ENCODE data around the gene PCID2.

PCID2 gene

DNA sequence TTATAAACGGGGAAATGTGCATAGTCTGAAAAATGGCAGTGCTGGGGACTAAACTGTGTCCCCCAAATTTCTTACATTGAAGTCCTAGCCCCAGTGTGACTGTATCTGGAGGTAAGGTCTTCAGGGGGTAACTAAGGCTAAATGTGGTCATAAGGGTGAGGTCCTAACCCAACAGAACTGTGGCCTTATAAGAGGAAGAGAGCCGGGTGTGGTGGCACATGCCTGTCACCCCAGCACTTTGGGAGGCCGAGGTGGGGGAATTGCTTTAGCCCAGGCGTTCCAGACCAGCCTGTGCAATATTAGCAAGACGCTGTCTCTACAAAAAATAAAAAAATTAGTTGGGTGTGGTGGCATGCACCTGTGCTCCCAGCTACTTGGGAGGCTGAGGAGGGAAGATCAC, 32.2 kb downstream of the PCID2 start:
- DNase-seq (ENCODE audit: low spot score), result no peak
- in situ Hi-C loops (cut with MboI; ENCODE audit: low pct_unique_long_range_greater_than_20kb, low sequenced_read_pairs, unreplicated experiment), result no loop called here

GRCh38 chr13:113172419-113172926, 36.0 kb downstream of the PCID2 start:
- no peak for DNase-seq (ENCODE audit: low spot score)
- in situ Hi-C loops (cut with MboI; ENCODE audit: low pct_unique_long_range_greater_than_20kb, low sequenced_read_pairs, unreplicated experiment), result no loop called here
- TF ChIP-seq CTCF (IDR thresholded peaks at IDR 0.05; ENCODE audit: extremely low read depth, insufficient read depth, missing control alignments), result no peak

More for the DNA sequence above, 32.2 kb downstream of the PCID2 start:
- no peak for TF ChIP-seq CTCF (IDR thresholded peaks at IDR 0.05; ENCODE audit: extremely low read depth, insufficient read depth, missing control alignments)

GRCh38 chr13:113171250-113172125, 37.0 kb downstream of the PCID2 start:
- in situ Hi-C loops (cut with MboI; ENCODE audit: low pct_unique_long_range_greater_than_20kb, low sequenced_read_pairs, unreplicated experiment), result no loop called here
- DNase-seq (ENCODE audit: low spot score), result no peak

GRCh38 chr13:113170511-113170910, 38.0 kb downstream of the PCID2 start:
- in situ Hi-C loops (cut with MboI; ENCODE audit: low pct_unique_long_range_greater_than_20kb, low sequenced_read_pairs, unreplicated experiment), result no loop called here
- TF ChIP-seq CTCF (IDR thresholded peaks at IDR 0.05; ENCODE audit: extremely low read depth, insufficient read depth, missing control alignments), result no peak

More at GRCh38 chr13:113171250-113172125, 37.0 kb downstream of the PCID2 start:
- no peak for TF ChIP-seq CTCF (IDR thresholded peaks at IDR 0.05; ENCODE audit: extremely low read depth, insufficient read depth, missing control alignments)

DNA sequence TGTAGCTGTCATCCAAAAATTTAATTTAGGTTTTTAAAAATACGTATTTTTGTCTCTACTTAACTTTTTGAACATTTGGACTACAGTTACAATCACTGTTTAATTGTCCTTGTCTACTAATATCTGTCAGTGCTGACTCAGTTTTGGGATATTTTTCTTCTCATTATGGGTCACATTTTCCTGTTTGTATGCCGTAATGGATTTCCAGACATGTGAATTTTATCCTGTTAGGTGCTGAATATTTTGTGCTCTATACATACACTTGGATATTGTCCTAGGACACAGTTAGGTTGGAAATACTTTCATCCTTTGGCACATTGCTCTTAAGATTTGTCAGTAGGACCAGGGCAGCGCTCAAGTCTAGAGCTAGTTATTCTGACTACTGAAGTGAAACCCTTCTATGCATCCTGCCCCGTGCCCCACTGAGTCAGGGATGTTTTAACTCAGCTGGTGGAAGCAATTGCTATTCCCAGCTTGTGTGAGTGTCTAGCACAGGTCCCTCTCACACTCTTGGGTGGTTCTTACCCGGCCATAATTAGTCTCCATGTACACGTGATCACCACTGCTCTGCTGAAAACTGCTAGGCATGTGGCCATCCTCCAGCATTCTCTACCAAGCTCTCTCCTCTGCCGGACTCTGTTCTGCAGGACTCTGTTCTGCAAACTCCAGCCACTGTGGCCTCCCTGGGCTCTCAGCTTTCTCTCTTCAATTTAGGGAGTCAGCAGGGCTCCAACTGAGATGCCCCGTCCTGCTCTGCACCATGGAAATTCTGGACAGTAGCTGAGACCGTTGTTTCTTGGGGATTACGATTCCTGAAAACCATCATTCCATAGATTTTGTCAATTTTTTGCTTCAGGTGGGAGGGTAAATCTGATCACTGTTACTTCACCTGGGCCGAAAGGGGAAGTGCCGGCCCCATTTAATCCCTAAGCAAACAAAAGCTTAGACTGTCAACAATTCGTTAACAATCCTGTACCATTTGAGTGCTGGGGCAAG, 38.9 kb downstream of the PCID2 start:
- DNase-seq (ENCODE audit: low spot score), result no peak
- TF ChIP-seq CTCF (IDR thresholded peaks at IDR 0.05; ENCODE audit: extremely low read depth, insufficient read depth, missing control alignments), result no peak
- in situ Hi-C loops (cut with MboI; ENCODE audit: low pct_unique_long_range_greater_than_20kb, low sequenced_read_pairs, unreplicated experiment), result no loop called here

More at GRCh38 chr13:113170511-113170910, 38.0 kb downstream of the PCID2 start:
- DNase-seq (ENCODE audit: low spot score), result no peak

- DNase-seq (ENCODE audit: low spot score), result no peak
- in situ Hi-C loops (cut with MboI; ENCODE audit: low pct_unique_long_range_greater_than_20kb, low sequenced_read_pairs, unreplicated experiment), result no loop called here
- no peak for TF ChIP-seq CTCF (IDR thresholded peaks at IDR 0.05; ENCODE audit: extremely low read depth, insufficient read depth, missing control alignments)
These were observed 40.3 kb downstream of the PCID2 start for GRCh38 chr13:113168211-113168610.
